Measurements from ENCODE around the gene ATXN2.

ATXN2 gene

DNA sequence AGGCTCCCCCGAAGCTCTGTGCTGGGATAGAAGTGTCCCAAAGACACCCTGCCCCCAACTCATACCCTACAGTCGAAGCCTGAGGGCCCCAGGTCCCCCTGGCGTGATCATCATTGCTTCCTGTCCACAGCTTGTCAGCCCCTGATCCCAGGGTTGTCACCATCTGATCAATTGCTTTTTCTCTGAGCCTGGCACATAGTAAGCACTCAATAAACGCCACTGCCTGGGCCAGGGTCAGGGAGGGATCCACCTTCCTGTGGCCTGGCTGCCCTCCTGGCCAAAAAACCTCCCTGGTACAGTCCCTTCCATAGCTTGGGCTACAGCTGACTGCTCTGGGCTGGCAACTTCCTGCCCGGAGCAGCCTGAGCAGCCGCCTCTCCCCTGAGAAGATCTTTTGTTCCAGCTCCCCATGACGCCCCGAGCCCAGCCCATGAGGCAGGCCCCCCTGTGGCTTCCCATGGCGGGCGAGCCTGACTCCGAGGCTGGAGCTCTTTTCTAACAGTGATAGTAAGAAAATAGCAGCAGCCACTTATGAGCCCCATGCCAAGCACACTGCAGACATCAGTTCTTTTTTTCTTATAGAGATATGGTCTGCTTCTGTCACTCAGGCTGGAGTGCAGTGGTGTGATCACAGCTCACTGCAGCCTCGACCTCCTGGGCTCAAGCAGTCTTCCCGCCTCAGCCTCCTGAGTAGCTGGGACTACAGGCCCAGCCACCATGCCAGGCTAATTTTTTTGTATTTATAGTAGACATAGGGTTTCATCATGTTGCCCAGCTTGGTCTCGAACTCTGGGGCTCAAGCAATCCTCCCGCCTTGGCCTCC, 186.9 kb downstream of the ATXN2 start:
- no peaks in the 10 kb centered on the region for H3K9me3 ChIP-seq (ENCODE audit: severe bottlenecking)
- DNase-seq = no peak
- no peaks in the 10 kb centered on the region for H3K27me3 ChIP-seq (ENCODE audit: insufficient read depth, low read depth, severe bottlenecking)
- H3K4me3 ChIP-seq (ENCODE audit: low read depth, low read length) = no peak overlapping the region
- H3K36me3 ChIP-seq = no peaks in the 10 kb centered on the region
- TF ChIP-seq, protein P1, sequence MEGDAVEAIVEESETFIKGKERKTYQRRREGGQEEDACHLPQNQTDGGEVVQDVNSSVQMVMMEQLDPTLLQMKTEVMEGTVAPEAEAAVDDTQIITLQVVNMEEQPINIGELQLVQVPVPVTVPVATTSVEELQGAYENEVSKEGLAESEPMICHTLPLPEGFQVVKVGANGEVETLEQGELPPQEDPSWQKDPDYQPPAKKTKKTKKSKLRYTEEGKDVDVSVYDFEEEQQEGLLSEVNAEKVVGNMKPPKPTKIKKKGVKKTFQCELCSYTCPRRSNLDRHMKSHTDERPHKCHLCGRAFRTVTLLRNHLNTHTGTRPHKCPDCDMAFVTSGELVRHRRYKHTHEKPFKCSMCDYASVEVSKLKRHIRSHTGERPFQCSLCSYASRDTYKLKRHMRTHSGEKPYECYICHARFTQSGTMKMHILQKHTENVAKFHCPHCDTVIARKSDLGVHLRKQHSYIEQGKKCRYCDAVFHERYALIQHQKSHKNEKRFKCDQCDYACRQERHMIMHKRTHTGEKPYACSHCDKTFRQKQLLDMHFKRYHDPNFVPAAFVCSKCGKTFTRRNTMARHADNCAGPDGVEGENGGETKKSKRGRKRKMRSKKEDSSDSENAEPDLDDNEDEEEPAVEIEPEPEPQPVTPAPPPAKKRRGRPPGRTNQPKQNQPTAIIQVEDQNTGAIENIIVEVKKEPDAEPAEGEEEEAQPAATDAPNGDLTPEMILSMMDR (IDR thresholded peaks at IDR 0.05; ENCODE audit: low read depth, low read length) = no peak
- no peak overlapping the region for H3K27ac ChIP-seq

DNA sequence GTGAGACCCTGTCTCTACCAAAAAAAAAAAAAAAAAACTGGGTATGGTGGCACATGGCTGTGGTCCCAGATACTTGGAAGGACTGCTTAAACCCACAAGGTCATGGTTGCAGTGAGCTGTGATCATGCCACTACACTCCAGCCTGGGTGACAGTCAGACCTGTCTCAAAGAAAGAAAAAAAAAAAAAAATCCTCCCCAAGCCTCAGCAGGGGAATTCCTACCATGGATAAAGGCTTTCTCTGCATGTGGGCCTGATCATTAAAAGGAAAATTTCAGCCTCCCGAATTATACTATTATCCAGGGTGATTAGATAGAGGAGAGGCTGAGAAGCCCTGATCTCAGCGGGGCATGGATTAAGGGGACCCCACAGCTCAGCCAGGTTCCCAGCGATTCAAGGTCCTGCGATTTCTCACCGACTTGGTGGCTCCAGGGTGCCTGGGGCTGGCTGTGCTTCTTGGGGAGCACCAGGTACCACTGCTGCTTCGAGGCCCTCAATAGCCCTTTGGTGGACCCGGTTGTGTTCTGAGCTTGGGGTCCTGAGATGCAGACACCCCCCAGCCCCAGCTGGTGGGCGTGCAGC, 187.8 kb downstream of the ATXN2 start:
- Histone ChIP-seq H3K36me3 (no peaks in the 10 kb centered on the region), H3K27me3 (ENCODE audit: insufficient read depth, low read depth, severe bottlenecking) (no peaks in the 10 kb centered on the region), H3K27ac (no peak overlapping the region), H3K9me3 (ENCODE audit: severe bottlenecking) (no peaks in the 10 kb centered on the region), H3K4me3 (ENCODE audit: low read depth, low read length) (no peak overlapping the region)
- no peak for DNase-seq
- TF ChIP-seq, protein P1 (IDR thresholded peaks at IDR 0.05; ENCODE audit: low read depth, low read length) = no peak

DNA sequence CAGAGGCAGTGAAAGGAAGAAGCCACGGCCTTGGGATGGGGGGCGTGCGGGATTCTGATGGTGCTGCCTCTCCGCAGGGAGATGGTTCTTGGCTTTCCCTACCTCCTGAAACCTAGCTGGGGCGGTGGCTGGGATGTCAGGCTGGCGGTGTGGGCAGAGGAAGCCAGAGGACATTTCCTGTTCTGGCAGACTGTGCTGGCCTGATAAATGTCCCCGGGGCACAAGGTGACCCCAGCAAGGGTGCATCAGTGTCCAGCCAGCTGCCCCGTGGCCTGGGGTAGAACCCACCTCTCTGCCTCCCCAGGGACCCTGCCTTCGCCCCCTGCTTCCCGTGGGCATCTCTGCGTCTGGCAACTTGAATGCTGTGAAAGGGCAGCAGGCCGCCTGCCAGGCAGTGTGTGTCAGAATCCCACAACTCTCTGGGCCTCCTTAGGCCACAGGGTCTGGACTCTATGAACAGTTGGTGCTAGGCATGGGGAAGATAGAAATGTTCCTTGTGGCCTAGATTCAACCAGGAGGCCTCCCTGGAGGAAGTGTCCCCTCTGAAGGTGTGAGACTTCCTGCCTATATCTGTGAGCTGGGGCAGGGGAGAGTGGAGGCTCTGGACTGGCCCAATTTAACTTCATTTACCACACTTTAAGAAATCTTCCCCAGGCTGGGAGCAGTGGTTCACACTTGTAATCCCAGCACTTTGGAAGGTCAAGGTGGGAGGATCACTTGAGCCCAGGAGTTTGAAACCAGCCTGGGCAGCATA, 188.5 kb downstream of the ATXN2 start:
- H3K27ac ChIP-seq = no peak overlapping the region
- no peak for DNase-seq
- TF ChIP-seq, protein P1 (IDR thresholded peaks at IDR 0.05; ENCODE audit: low read depth, low read length) = no peak
- no peaks in the 10 kb centered on the region for H3K36me3 ChIP-seq
- H3K4me3 ChIP-seq (ENCODE audit: low read depth, low read length) = no peak overlapping the region
- no peaks in the 10 kb centered on the region for H3K27me3 ChIP-seq (ENCODE audit: insufficient read depth, low read depth, severe bottlenecking)
- no peaks in the 10 kb centered on the region for H3K9me3 ChIP-seq (ENCODE audit: severe bottlenecking)

DNA sequence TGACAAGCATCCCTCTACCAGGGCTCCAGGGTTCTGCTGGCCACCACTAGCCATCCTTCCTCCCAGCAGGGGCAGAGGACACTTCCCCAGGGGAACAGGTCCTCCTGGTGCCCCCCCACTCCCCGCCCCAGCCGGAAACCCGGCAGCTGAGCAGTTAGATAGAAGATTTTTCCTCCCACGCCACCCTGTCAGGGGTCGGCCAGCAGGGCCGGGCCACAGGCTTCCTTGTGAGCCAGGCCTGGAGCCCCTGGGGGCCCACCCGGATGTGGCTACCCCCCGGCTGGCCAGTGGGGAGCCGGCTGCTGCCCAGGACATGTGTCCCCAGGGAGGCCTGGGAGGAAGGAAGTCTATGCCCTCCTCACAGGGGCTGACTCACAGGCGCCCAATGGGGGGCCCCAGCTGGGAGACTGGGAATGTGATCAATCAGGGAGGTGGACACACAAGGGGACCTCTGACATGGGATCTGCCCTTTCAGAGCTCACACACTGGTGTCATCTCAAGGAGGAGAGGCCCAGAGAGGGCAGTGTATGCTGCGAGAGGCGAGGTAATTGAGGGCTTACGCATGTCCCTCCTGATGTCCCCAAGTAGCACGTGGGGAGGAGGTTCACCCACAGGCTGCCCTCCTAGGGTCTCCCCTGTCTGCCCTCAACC, 189.2 kb downstream of the ATXN2 start:
- Histone ChIP-seq H3K27ac (no peak overlapping the region), H3K36me3 (no peaks in the 10 kb centered on the region), H3K4me3 (ENCODE audit: low read depth, low read length) (no peak overlapping the region), H3K27me3 (ENCODE audit: insufficient read depth, low read depth, severe bottlenecking) (no peaks in the 10 kb centered on the region), H3K9me3 (ENCODE audit: severe bottlenecking) (no peaks in the 10 kb centered on the region)
- DNase-seq = no peak
- TF ChIP-seq, protein P1 (IDR thresholded peaks at IDR 0.05; ENCODE audit: low read depth, low read length) = no peak

DNA sequence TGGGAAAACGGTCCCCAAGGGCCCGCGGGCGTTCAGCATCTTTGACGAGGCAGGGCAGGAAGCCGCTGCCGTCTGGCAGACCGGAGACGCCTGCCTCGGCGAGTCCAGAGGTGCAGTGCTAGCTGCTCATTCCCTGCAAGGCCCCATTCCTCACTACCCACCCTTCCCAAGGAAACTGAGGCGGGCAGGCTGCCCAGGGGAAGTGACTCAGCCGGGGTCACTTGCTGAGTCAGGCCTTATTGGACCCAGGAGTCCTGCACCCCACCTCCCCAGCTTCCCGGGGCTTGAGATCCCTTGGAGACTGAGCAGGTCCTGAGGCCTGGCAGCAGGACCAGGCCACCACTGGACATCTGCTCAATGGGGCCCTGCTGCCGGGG, 189.7 kb downstream of the ATXN2 start:
- no peak overlapping the region for H3K4me3 ChIP-seq (ENCODE audit: low read depth, low read length)
- H3K27ac ChIP-seq = no peak overlapping the region
- H3K27me3 ChIP-seq (ENCODE audit: insufficient read depth, low read depth, severe bottlenecking) = no peaks in the 10 kb centered on the region
- no peak for DNase-seq
- H3K36me3 ChIP-seq = no peaks in the 10 kb centered on the region
- no peaks in the 10 kb centered on the region for H3K9me3 ChIP-seq (ENCODE audit: severe bottlenecking)
- TF ChIP-seq, protein P1 (IDR thresholded peaks at IDR 0.05; ENCODE audit: low read depth, low read length) = no peak
